Panc1 (cell line): ENCODE measurements around the gene SLC37A1. TPM values are rescaled to one million over a fixed set of nuclear protein-coding genes. Genes with fewer than 3 reads are reported as not detected.
A peak's percentile ranks its signal among the peaks of the same experiment; 100 is the strongest.

ENCODE experiments used
- ATAC-seq: fragments of 200-7000 bp; cut with Tn5 transposase; 2 replicates; pipeline ENCODE4 v1.9.1; 2020; ENCODE audit warnings: mild to moderate bottlenecking, moderate library complexity
- BruUV-seq: library from RNA; stranded (reverse); fragments of 400-500 nt; replicated peaks from 2 replicates; lab custom pipeline; 2021; lab: Mats Ljungman, UMichigan
- CTCF ChIA-PET: fragments of 300-600 bp; sonication (Branson Sonifier 250); formaldehyde crosslinking; loops from one replicate; lab custom pipeline; 2022; ENCODE audit warnings: antibody characterized with exemption; lab: Charles Lee
- POLR2A ChIA-PET: fragments of 300-600 bp; sonication (Branson Sonifier 250); formaldehyde crosslinking; loops from one replicate; lab custom pipeline; 2022; ENCODE audit warnings: antibody characterized with exemption; lab: Charles Lee
- DNase-seq: peaks from one replicate; pipeline ENCODE4 v3.0.0-alpha.2; 2010; ENCODE audit warnings: low read depth, low spot score
- H3K27ac ChIP-seq: 2 replicates; pipeline ENCODE4 v1.5.1; 2011; ENCODE audit warnings: mild to moderate bottlenecking, low read length, inconsistent platforms
- H3K27me3 ChIP-seq: fragments of 200-500 bp; sonication (Bioruptor generic); 2 replicates; pipeline ENCODE4 v1.6.0; 2014; ENCODE audit warnings: low read length, inconsistent platforms; ENCODE audit not compliant: control insufficient read depth, insufficient read depth
- H3K36me3 ChIP-seq: fragments of 200-500 bp; sonication (Bioruptor generic); 2 replicates; pipeline ENCODE4 v1.5.1; 2014; ENCODE audit warnings: inconsistent platforms, mild to moderate bottlenecking, low read length, moderate library complexity; ENCODE audit not compliant: control insufficient read depth, insufficient read depth
- H3K4me1 ChIP-seq: 2 replicates; pipeline ENCODE4 v1.5.1; 2011; ENCODE audit warnings: inconsistent platforms, mild to moderate bottlenecking, low read length, moderate library complexity; ENCODE audit not compliant: control insufficient read depth, insufficient read depth
- H3K4me3 ChIP-seq, 2 experiments: 2 replicates each; pipeline ENCODE4 v1.5.1; 2011 to 2012; ENCODE audit warnings: low read depth in 2 of 2, low read length in 2 of 2, mild to moderate bottlenecking in 2 of 2, inconsistent platforms in 1 of 2, moderate library complexity in 1 of 2
- H3K9me3 ChIP-seq: fragments of 200-500 bp; sonication (Bioruptor generic); 2 replicates; pipeline ENCODE4 v1.5.1; 2014; ENCODE audit warnings: low read depth, mild to moderate bottlenecking, inconsistent platforms, low read length, moderate library complexity; ENCODE audit not compliant: control insufficient read depth, insufficient read depth
- POLR2AphosphoS5 ChIP-seq: IDR thresholded peaks from 2 replicates; pipeline ENCODE4 v1.6.1; 2012; ENCODE audit warnings: mild to moderate bottlenecking, low read depth, low read length, moderate library complexity
- SIN3A ChIP-seq: IDR thresholded peaks from 2 replicates; pipeline ENCODE4 v1.6.1; 2012; ENCODE audit warnings: low read depth, mild to moderate bottlenecking, low read length, moderate library complexity, borderline replicate concordance; ENCODE audit not compliant: insufficient read depth
- TCF7L2 ChIP-seq: IDR thresholded peaks from 2 replicates; pipeline ENCODE4 v1.6.1; 2011; ENCODE audit warnings: mild to moderate bottlenecking, low read depth, low read length, inconsistent platforms
- in situ Hi-C: cut with HindIII; loops from 2 replicates; pipeline ENCODE4 v1.10.0; 2016; ENCODE audit warnings: low sequenced_read_pairs, low pct_unique_long_range_greater_than_20kb
- intact Hi-C: fragments of 100-400 bp; cut with micrococcal nuclease; formaldehyde crosslinking; loops from one replicate; pipeline ENCODE4 v1.10.0; 2022; ENCODE audit not compliant: unreplicated experiment
- total RNA-seq: library from RNA; stranded (reverse); gene quantifications from one replicate; pipeline ENCODE4 v1.2.1, GENCODE V29; 2021; ENCODE audit not compliant: unreplicated experiment
- TF ChIP-seq, protein P1 (sequence below), 2 experiments: IDR thresholded peaks; 2 replicates each; pipeline ENCODE4 v1.6.1; 2011 to 2012; ENCODE audit warnings: low read depth in 2 of 2, control low read depth in 1 of 2, low read length in 1 of 2, mild to moderate bottlenecking in 1 of 2, moderate library complexity in 1 of 2; ENCODE audit not compliant: insufficient read depth in 1 of 2
- TF ChIP-seq, protein P2 (sequence below): fragments of 450-650 bp; IDR thresholded peaks from 2 replicates; pipeline ENCODE4 v1.5.1; 2017; ENCODE audit warnings: mild to moderate bottlenecking

Gene SLC37A1
- total RNA-seq, 1 experiment from 2014 or later, result 7.7 TPM

DNA sequence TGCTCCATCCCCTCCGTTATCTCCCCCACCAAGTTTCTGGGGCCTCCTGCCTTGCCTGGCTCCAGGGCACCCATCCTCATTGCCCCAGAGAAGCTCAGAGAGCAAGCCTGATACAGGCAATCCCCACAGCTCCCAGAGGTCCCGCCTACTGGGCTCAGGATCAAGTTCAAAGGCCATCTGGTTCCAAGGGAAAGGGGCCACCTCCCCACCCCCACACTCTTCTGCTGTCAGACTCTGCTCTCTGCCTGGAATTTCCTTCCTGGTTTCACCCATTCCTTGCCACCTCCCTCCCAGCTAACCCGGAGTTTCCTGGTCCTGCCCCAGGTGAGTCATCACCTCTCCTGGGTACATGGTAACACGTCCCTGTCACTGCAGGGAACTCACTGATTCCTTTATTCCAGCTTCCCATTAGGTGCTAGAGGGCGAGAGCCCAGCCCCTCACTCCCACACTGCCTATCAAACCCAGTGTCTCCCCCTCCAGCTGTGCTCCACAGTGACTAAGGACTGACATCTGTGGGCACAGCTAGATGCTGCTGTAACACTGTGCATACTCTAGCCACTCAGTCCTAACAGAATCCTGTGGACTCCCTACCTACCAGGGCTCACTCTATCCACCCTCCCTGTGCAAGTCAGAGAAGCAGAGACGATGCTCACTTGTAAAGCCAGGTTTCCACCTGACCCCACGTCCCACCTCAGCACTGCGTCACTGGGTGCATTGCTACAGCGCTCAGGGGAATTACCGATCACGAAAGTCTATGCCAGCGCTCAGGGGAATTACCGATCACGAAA, 39.4 kb upstream of the SLC37A1 start:
- DNase-seq, result no peak
- ChIA-PET CTCF (no interaction called here), POLR2A (no interaction called here)
- Histone ChIP-seq H3K4me3 (no peak overlapping the region), H3K36me3 (no peaks in the 10 kb centered on the region), H3K9me3 (no peaks in the 10 kb centered on the region), H3K27me3 (no peaks in the 10 kb centered on the region), H3K4me1 (no peaks in the 10 kb centered on the region), H3K27ac (no peak overlapping the region)
- ATAC-seq, result peak; percentile 70; the same call in 1 of the 2 replicates
- in situ Hi-C loops (no loop called here), intact Hi-C loops (no loop called here)
- no TSS peak for BruUV-seq
- TF ChIP-seq SIN3A, result no peak
- TF ChIP-seq, protein P1, sequence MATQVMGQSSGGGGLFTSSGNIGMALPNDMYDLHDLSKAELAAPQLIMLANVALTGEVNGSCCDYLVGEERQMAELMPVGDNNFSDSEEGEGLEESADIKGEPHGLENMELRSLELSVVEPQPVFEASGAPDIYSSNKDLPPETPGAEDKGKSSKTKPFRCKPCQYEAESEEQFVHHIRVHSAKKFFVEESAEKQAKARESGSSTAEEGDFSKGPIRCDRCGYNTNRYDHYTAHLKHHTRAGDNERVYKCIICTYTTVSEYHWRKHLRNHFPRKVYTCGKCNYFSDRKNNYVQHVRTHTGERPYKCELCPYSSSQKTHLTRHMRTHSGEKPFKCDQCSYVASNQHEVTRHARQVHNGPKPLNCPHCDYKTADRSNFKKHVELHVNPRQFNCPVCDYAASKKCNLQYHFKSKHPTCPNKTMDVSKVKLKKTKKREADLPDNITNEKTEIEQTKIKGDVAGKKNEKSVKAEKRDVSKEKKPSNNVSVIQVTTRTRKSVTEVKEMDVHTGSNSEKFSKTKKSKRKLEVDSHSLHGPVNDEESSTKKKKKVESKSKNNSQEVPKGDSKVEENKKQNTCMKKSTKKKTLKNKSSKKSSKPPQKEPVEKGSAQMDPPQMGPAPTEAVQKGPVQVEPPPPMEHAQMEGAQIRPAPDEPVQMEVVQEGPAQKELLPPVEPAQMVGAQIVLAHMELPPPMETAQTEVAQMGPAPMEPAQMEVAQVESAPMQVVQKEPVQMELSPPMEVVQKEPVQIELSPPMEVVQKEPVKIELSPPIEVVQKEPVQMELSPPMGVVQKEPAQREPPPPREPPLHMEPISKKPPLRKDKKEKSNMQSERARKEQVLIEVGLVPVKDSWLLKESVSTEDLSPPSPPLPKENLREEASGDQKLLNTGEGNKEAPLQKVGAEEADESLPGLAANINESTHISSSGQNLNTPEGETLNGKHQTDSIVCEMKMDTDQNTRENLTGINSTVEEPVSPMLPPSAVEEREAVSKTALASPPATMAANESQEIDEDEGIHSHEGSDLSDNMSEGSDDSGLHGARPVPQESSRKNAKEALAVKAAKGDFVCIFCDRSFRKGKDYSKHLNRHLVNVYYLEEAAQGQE (IDR thresholded peaks at IDR 0.05; ENCODE audit: insufficient read depth in 1 of 2, low read depth in 2 of 2, low read length in 1 of 2), result no peak
- TF ChIP-seq, protein P2, sequence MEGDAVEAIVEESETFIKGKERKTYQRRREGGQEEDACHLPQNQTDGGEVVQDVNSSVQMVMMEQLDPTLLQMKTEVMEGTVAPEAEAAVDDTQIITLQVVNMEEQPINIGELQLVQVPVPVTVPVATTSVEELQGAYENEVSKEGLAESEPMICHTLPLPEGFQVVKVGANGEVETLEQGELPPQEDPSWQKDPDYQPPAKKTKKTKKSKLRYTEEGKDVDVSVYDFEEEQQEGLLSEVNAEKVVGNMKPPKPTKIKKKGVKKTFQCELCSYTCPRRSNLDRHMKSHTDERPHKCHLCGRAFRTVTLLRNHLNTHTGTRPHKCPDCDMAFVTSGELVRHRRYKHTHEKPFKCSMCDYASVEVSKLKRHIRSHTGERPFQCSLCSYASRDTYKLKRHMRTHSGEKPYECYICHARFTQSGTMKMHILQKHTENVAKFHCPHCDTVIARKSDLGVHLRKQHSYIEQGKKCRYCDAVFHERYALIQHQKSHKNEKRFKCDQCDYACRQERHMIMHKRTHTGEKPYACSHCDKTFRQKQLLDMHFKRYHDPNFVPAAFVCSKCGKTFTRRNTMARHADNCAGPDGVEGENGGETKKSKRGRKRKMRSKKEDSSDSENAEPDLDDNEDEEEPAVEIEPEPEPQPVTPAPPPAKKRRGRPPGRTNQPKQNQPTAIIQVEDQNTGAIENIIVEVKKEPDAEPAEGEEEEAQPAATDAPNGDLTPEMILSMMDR, result no peak
- TF ChIP-seq POLR2AphosphoS5, result no peak
- TF ChIP-seq TCF7L2, result no peak

DNA sequence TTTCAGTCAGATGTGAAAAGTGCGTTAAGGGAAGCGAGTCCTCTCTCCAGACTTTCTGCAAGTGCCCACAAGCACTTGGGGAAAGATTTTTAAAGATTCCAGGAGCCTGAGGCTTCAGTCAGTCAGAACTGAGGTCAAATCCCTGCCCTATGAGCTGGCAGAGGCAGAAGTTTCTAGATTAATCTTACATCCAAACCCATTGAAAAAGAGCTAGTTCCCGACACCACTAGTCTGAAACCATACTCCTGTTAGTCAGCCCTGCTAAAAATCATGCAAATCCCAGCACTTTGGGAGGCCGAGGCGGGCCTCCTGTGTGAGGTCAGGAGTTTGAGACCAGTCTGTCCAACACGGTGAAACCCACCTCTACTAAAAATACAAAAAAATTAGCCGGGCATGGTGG, 38.6 kb upstream of the SLC37A1 start:
- Histone ChIP-seq H3K9me3 (no peaks in the 10 kb centered on the region), H3K27me3 (no peaks in the 10 kb centered on the region), H3K4me3 (no peak overlapping the region), H3K4me1 (no peaks in the 10 kb centered on the region), H3K27ac (no peak overlapping the region), H3K36me3 (no peaks in the 10 kb centered on the region)
- ATAC-seq, result no peak
- in situ Hi-C loops (no loop called here), intact Hi-C loops (no loop called here)
- no TSS peak for BruUV-seq
- POLR2A ChIA-PET, result no interaction called here
- no peak for DNase-seq
- CTCF ChIA-PET, result no interaction called here
- TF ChIP-seq, protein P1 (IDR thresholded peaks at IDR 0.05; ENCODE audit: insufficient read depth in 1 of 2, low read depth in 2 of 2, low read length in 1 of 2), result no peak
- TF ChIP-seq SIN3A (no peak), TCF7L2 (no peak), POLR2AphosphoS5 (no peak)
- TF ChIP-seq, protein P2, result no peak
